Esophagus squamous epithelium (tissue), 4 donors: ENCODE data around the gene PMM2.
"Not testable (repeated sequence)": the region's sequence is repeated elsewhere in the genome, so short reads cannot be mapped to it uniquely, and the experiment has no call there.

Experiments
- CTCF ChIP-seq, 6 experiments: fragments of 450-650 bp in 4 of 6; fragments of 200-600 bp in 2 of 6; sonication (generic) in 2 of 6; IDR thresholded peaks; one replicate each; pipeline ENCODE4 v1.5.1; 2016 to 2019; ENCODE audit warnings: antibody characterized with exemption in 6 of 6, mild to moderate bottlenecking in 4 of 6, moderate library complexity in 4 of 6
- POLR2A ChIP-seq, 4 donors: fragments of 450-650 bp; IDR thresholded peaks; one replicate each; pipeline ENCODE4 v1.6.1; 2017; ENCODE audit warnings: antibody characterized with exemption in 4 of 4, mild to moderate bottlenecking in 4 of 4, moderate library complexity in 3 of 4

- TF ChIP-seq CTCF, POLR2A (IDR thresholded peaks at IDR 0.05): not testable (repeated sequence)
Measured at GRCh38 chr16:8873866-8874195, 76.2 kb downstream of the PMM2 start.
